Adrenal gland (tissue), 12 donors: ENCODE measurements around the gene NMS. TPM values are rescaled to one million over a fixed set of nuclear protein-coding genes. Genes with fewer than 3 reads are reported as not detected.

Source experiments
- DNase-seq, 7 donors: peaks; one replicate each; pipeline ENCODE4 v3.0.0-alpha.2; 2019 to 2020
- H3K27ac ChIP-seq, 5 donors: fragments of 200-600 bp; sonication (generic) in 4 of 5; 1 replicate in 3 of 5; 2 replicates in 2 of 5; pipeline versions ENCODE4 v1.5.1 to v1.8.0; 2016 to 2020; ENCODE audit warnings: mild to moderate bottlenecking in 1 of 5
- H3K27me3 ChIP-seq: fragments of 200-600 bp; 2 replicates; pipeline ENCODE4 v1.8.0; 2021
- H3K36me3 ChIP-seq, 2 donors: fragments of 200-600 bp; replicated peaks in 1 of 2; 1 replicate in 1 of 2; 2 replicates in 1 of 2; pipeline versions ENCODE4 v1.5.1 to v1.8.0; 2018 to 2022
- H3K4me1 ChIP-seq, 2 donors: fragments of 200-600 bp; replicated peaks in 1 of 2; 1 replicate in 1 of 2; 2 replicates in 1 of 2; pipeline versions ENCODE4 v1.5.1 to v1.8.0; 2018 to 2021
- H3K4me3 ChIP-seq, 4 donors: fragments of 200-600 bp; sonication (generic) in 3 of 4; one replicate each; pipeline ENCODE4 v1.5.1; 2016 to 2018
- H3K9me3 ChIP-seq, 3 donors: fragments of 200-600 bp; sonication (generic) in 1 of 3; replicated peaks in 1 of 3; 1 replicate in 2 of 3; 2 replicates in 1 of 3; pipeline versions ENCODE4 v1.5.1 to v1.8.0; 2016 to 2021
- CTCF ChIP-seq, 6 experiments: fragments of 450-650 bp in 4 of 6; fragments of 200-600 bp in 2 of 6; sonication (generic) in 1 of 6; IDR thresholded peaks; 1 replicate in 5 of 6; 2 replicates in 1 of 6; pipeline versions ENCODE4 v1.5.1 to v1.8.0; 2016 to 2021; ENCODE audit warnings: antibody characterized with exemption in 6 of 6, mild to moderate bottlenecking in 2 of 6, moderate library complexity in 1 of 6
- POLR2A ChIP-seq, 2 donors: fragments of 450-650 bp; IDR thresholded peaks; one replicate each; pipeline ENCODE4 v1.6.1; 2017; ENCODE audit warnings: antibody characterized with exemption in 2 of 2, mild to moderate bottlenecking in 2 of 2, moderate library complexity in 1 of 2
- WGBS, 4 donors: extraction: QIAGEN DNeasy Blood & Tissue Kit in 2 of 4; methylation state at CpG; one replicate each; pipeline versions ENCODE4 v1.1.5 to v1.1.7; 2013 to 2017; 5-methylcytosine and 5-hydroxymethylcytosine counted together
- intact Hi-C, 2 donors: fragments of 100-400 bp; cut with DNase I; formaldehyde crosslinking; loops; one replicate each; pipeline versions ENCODE4 v1.14.1 to v1.15.0; 2022 to 2023
- polyA plus RNA-seq, 3 donors: library from polyadenylated mRNA; stranded (reverse); fragments of 200-250 nt in 2 of 3; fragments of 350-450 nt in 1 of 3; fragmentation: Illumina TruSeq in 1 of 3; extraction: RNeasy Lipid Tissue Mini Kit (QIAGEN cat#74804) in 1 of 3; gene quantifications; one replicate each; pipeline ENCODE4 v1.2.3, GENCODE V29; 2013 to 2014
- total RNA-seq, 9 donors: library from RNA; depleted of rRNA in 4 of 9; stranded (reverse); fragments of >200 nt in 4 of 9; fragments of 120-200 nt in 1 of 9; fragmentation: NEBNext Ultra II Directional in 1 of 9; extraction: Animal tissue kit (Norgen Biotek cat#: 25700) in 1 of 9; gene quantifications; one replicate each; pipeline versions ENCODE4 v1.1.0 to v1.2.4, GENCODE V29; 2013 to 2023
- donor health status: healthy with polysubstance abuse.
- donor health status: Bipolar disorder and iron deficiency.
- donor health status: DM: yes; HTN: yes; CAD: no.
- donor health status: DM: no; HTN: no; CAD: no.
- donor health status: DM: no; HTN: no; CAD: no.
- donor health status: DM: yes; HTN: yes; CAD: no.

NMS gene
- total and polyA plus RNA-seq, 12 donors: not detected

DNA sequence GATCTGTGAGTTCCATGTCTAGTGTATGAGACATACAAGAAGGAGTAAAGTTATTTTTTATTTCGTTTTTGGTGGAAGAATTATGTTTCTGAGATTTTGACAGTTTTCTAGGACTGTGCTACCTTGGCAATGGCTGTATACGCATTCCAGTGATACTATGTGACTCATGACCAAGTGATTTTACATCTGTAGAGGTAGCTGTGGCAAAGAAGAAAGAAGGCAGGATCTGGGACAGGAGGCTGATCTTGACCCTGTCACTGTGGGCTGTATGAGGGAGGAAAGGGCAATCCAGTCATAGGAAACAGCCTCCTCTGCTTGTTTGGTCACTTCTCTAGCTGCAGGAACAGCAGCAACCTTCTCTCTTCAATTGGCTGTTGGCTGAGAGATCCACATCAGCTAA is 48.5 kb downstream of the NMS start:
- no peak for DNase-seq
- Histone ChIP-seq H3K36me3 (no peaks in the 10 kb centered on the region), H3K4me3 (no peak overlapping the region), H3K4me1 (no peaks in the 10 kb centered on the region), H3K9me3 (no peaks in the 10 kb centered on the region), H3K27me3 (no peaks in the 10 kb centered on the region), H3K27ac (no peak overlapping the region)
- intact Hi-C loops: no loop called here
- TF ChIP-seq POLR2A (IDR thresholded peaks at IDR 0.05) (no peak), CTCF (IDR thresholded peaks at IDR 0.05) (no peak)
- WGBS, 4 donors: 34 to 45% (median 36%) methylated on average over 2 of the region's 2 CpGs

DNA sequence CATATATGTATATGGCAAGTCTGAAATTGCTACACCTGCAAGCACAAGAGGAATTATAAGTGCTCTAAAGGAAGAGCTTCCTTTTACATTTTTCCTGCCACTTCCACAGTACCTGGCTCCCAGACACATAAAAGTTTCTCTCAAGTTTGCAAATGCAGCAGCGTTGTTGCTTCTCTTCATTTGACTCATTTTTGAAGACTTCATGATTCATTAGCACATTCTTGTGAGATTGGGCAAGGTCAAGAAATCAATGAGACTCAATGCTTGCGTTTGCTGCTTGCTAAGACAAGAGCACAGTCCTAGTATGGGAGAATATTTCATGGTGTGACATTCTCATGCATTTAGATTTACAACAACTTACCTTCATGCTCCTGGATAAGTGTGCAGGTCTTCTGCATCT is 49.9 kb downstream of the NMS start:
- intact Hi-C loops: no loop called here
- H3K4me1 ChIP-seq: no peaks in the 10 kb centered on the region
- 65 to 69% (median 67%) methylated on average over 2 of the region's 2 CpGs for WGBS, 4 donors

GRCh38 chr2:100522430-100522829 is 52.1 kb downstream of the NMS start:
- WGBS, 4 donors: 83 to 95% (median 89%) methylated on average over 1 of the region's 1 CpG
- H3K27me3 ChIP-seq: no peaks in the 10 kb centered on the region
- H3K36me3 ChIP-seq: no peaks in the 10 kb centered on the region
- H3K9me3 ChIP-seq: no peaks in the 10 kb centered on the region
- DNase-seq: no peak
- H3K27ac ChIP-seq: no peak overlapping the region
- intact Hi-C loops: no loop called here
- no peak for TF ChIP-seq CTCF (IDR thresholded peaks at IDR 0.05)
- no peak for TF ChIP-seq POLR2A (IDR thresholded peaks at IDR 0.05)
- no peak overlapping the region for H3K4me3 ChIP-seq
- H3K4me1 ChIP-seq: no peaks in the 10 kb centered on the region

More for the DNA sequence above, 49.9 kb downstream of the NMS start:
- Histone ChIP-seq H3K36me3 (no peaks in the 10 kb centered on the region), H3K27me3 (no peaks in the 10 kb centered on the region), H3K9me3 (no peaks in the 10 kb centered on the region), H3K4me3 (no peak overlapping the region), H3K27ac (no peak overlapping the region)
- DNase-seq: no peak
- TF ChIP-seq CTCF (IDR thresholded peaks at IDR 0.05) (no peak), POLR2A (IDR thresholded peaks at IDR 0.05) (no peak)

DNA sequence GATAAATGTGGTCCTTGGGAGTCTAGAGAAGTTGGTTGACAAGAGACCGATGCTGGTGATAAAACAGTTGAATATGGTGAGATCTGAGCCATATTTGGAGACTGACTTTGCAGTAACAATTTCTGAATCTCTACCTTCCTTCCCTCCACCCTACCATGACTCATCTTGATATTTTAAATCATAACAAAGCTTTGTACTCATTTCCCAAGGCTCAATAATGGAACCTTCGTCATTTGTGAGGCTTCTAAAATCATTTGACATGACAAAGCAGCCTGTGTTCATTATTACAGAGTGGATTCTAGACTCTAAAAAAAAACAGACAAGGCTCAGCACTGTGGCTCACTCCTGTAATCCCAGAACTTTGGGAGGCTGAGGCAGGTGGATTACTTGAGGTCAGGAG is 54.0 kb downstream of the NMS start:
- no peaks in the 10 kb centered on the region for H3K9me3 ChIP-seq
- no peaks in the 10 kb centered on the region for H3K36me3 ChIP-seq
- H3K27ac ChIP-seq: no peak overlapping the region
- DNase-seq: no peak
- TF ChIP-seq POLR2A (IDR thresholded peaks at IDR 0.05): no peak
- no peak for TF ChIP-seq CTCF (IDR thresholded peaks at IDR 0.05)
- WGBS, 4 donors: 54 to 67% (median 61%) methylated on average over 2 of the region's 2 CpGs
- H3K4me1 ChIP-seq: no peaks in the 10 kb centered on the region
- H3K27me3 ChIP-seq: no peaks in the 10 kb centered on the region
- intact Hi-C loops: no loop called here
- H3K4me3 ChIP-seq: no peak overlapping the region
